MCF 10A (cell line): ENCODE measurements around the gene LRP1B. TPM values are rescaled to one million over a fixed set of nuclear protein-coding genes. Genes with fewer than 3 reads are reported as not detected.

Source experiments
- BruUV-seq: library from RNA; stranded (reverse); fragments of 400-500 nt; replicated peaks from 2 replicates; lab custom pipeline; 2021; lab: Mats Ljungman, UMichigan
- CTCF ChIA-PET: fragments of 300-600 bp; sonication (Branson Sonifier 250); formaldehyde crosslinking; extraction: SDS; loops from one replicate; lab custom pipeline; 2021; ENCODE audit warnings: antibody characterized with exemption, inconsistent platforms; lab: Yijun Ruan, JAX
- POLR2A ChIA-PET: fragments of 300-600, 350-650 bp; sonication (Branson Sonifier 250); formaldehyde crosslinking; extraction: SDS; loops from one replicate; lab custom pipeline; 2020; ENCODE audit warnings: antibody characterized with exemption, inconsistent platforms; lab: Yijun Ruan, JAX
- DNase-seq: peaks from one replicate; pipeline ENCODE4 v3.0.0-alpha.2; 2018; ENCODE audit not compliant: unreplicated experiment
- H3K27ac Mint-ChIP-seq: one replicate; pipeline ENCODE4 v1.8.0; 2022; ENCODE audit warnings: mild to moderate bottlenecking, low read depth, mixed read lengths; ENCODE audit not compliant: unreplicated experiment
- H3K27me3 Mint-ChIP-seq: one replicate; pipeline ENCODE4 v1.8.0; 2022; ENCODE audit warnings: mixed read lengths; ENCODE audit not compliant: insufficient read depth, unreplicated experiment
- H3K36me3 Mint-ChIP-seq: one replicate; pipeline ENCODE4 v1.8.0; 2022; ENCODE audit warnings: mild to moderate bottlenecking, moderate library complexity, mixed read lengths; ENCODE audit not compliant: insufficient read depth, unreplicated experiment
- H3K4me1 Mint-ChIP-seq: one replicate; pipeline ENCODE4 v1.8.0; 2022; ENCODE audit warnings: mixed read lengths; ENCODE audit not compliant: insufficient read depth, unreplicated experiment
- H3K4me3 Mint-ChIP-seq: one replicate; pipeline ENCODE4 v1.8.0; 2022; ENCODE audit warnings: mild to moderate bottlenecking, moderate library complexity, mixed read lengths; ENCODE audit not compliant: unreplicated experiment
- H3K9me3 Mint-ChIP-seq: one replicate; pipeline ENCODE4 v1.8.0; 2022; ENCODE audit warnings: mixed read lengths; ENCODE audit not compliant: unreplicated experiment
- CTCF ChIP-seq: fragments of 200-600 bp; IDR thresholded peaks from one replicate; pipeline ENCODE4 v1.8.0; 2022; ENCODE audit warnings: antibody characterized with exemption, mild to moderate bottlenecking; ENCODE audit not compliant: unreplicated experiment
- intact Hi-C: fragments of 100-400 bp; cut with micrococcal nuclease; formaldehyde crosslinking; loops from 2 replicates; pipeline ENCODE4 v1.14.1; 2022
- total RNA-seq: library from RNA; stranded (reverse); gene quantifications from 2 replicates; pipeline ENCODE4 v1.2.3, GENCODE V29; 2022

The LRP1B gene
- total RNA-seq, 1 experiment from 2014 or later: not detected

GRCh38 chr2:140249821-140250220 lies 1881.0 kb downstream of the LRP1B start:
- POLR2A ChIA-PET: no interaction called here
- no peaks in the 10 kb centered on the region for H3K4me1 Mint-ChIP-seq
- no peak for TF ChIP-seq CTCF
- no peaks in the 10 kb centered on the region for H3K9me3 Mint-ChIP-seq
- H3K27me3 Mint-ChIP-seq: peaks cover 57% of the 10 kb centered on the region
- no TSS peak for BruUV-seq
- H3K27ac Mint-ChIP-seq: no peak overlapping the region
- intact Hi-C loops: no loop called here
- H3K4me3 Mint-ChIP-seq: no peak overlapping the region
- no peaks in the 10 kb centered on the region for H3K36me3 Mint-ChIP-seq
- no peak for DNase-seq
- CTCF ChIA-PET: no interaction called here

- POLR2A ChIA-PET: no interaction called here
- no peak overlapping the region for H3K4me3 Mint-ChIP-seq
Observed at GRCh38 chr2:140248623-140249022, 1882.2 kb downstream of the LRP1B start.

GRCh38 chr2:140247451-140248195 lies 1883.2 kb downstream of the LRP1B start:
- no peak overlapping the region for H3K4me3 Mint-ChIP-seq
- DNase-seq: no peak
- ChIA-PET CTCF (no interaction called here), POLR2A (no interaction called here)
- TF ChIP-seq CTCF: no peak
- H3K4me1 Mint-ChIP-seq: no peaks in the 10 kb centered on the region
- no peak overlapping the region for H3K27ac Mint-ChIP-seq
- H3K27me3 Mint-ChIP-seq: peaks cover 60% of the 10 kb centered on the region
- no peaks in the 10 kb centered on the region for H3K36me3 Mint-ChIP-seq
- intact Hi-C loops: no loop called here
- no TSS peak for BruUV-seq
- H3K9me3 Mint-ChIP-seq: no peaks in the 10 kb centered on the region

More at GRCh38 chr2:140248623-140249022, 1882.2 kb downstream of the LRP1B start:
- Mint-ChIP-seq H3K27ac (no peak overlapping the region), H3K9me3 (no peaks in the 10 kb centered on the region), H3K4me1 (no peaks in the 10 kb centered on the region), H3K36me3 (no peaks in the 10 kb centered on the region), H3K27me3 (peaks cover 57% of the 10 kb centered on the region)
- BruUV-seq: no TSS peak
- CTCF ChIA-PET: no interaction called here
- TF ChIP-seq CTCF: no peak
- intact Hi-C loops: no loop called here
- DNase-seq: no peak

GRCh38 chr2:140246957-140247356 lies 1883.9 kb downstream of the LRP1B start:
- CTCF ChIA-PET: no interaction called here
- Mint-ChIP-seq H3K27me3 (peaks cover 66% of the 10 kb centered on the region), H3K4me1 (no peaks in the 10 kb centered on the region), H3K4me3 (no peak overlapping the region), H3K36me3 (no peaks in the 10 kb centered on the region), H3K9me3 (no peaks in the 10 kb centered on the region), H3K27ac (no peak overlapping the region)
- intact Hi-C loops: no loop called here
- POLR2A ChIA-PET: no interaction called here
- TF ChIP-seq CTCF: no peak
- no peak for DNase-seq
- no TSS peak for BruUV-seq
